Activated CD4-positive, alpha-beta T cell treated with anti-CD3 and anti-CD28 coated beads for 48 hours (primary cell): ENCODE results near the gene RPS8.
"Not testable (repeated sequence)": the region's sequence is repeated elsewhere in the genome, so short reads cannot be mapped to it uniquely, and the experiment has no call there.

ENCODE experiments used
- DNase-seq: peaks from one replicate; pipeline ENCODE4 v3.0.0-alpha.2; 2020

The RPS8 gene

DNA sequence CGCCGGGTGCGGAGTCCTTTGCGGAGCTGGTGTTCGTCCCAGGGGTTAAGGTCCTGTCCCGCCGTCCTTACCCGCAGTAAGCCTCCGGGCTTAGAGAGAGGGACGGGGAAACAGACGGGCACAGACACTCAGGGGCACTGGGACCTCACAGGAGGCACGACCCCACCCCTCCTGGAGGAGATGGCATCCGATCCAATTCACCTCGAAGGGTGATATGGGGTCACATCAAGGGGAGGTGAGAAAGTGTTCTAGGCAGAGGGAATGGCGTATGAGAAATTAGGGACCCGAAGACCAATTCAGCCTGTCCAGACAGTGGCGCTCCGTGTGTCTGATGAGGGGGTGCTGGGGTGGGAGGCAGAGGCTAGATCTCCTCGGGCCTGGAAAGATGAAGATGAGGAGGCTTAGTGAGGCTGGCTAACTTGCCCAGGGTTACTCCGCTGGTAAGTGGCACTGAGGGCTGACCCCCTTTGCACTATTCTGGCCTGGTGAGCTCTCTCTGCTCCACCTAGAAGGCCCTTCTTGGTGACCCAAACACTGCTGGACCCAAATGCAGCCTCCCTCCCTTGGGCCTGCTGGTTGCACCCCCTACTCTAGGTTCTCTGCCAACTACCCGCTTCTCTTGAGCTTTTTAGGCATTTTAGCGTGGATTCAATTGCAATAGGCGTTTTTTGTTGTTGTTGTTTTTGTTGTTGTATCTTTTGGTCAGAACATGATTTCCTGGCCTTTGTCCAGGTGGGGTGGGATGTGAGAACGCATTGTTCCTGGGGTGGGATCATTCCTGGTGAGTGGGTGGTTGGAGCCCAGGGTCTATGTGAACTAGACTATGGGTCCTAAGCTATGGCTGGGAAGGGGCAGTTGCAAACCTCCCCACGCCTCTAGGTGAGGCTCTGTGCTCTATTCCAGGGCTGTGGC lies 45.2 kb downstream of the RPS8 start:
- DNase-seq = no peak

DNA sequence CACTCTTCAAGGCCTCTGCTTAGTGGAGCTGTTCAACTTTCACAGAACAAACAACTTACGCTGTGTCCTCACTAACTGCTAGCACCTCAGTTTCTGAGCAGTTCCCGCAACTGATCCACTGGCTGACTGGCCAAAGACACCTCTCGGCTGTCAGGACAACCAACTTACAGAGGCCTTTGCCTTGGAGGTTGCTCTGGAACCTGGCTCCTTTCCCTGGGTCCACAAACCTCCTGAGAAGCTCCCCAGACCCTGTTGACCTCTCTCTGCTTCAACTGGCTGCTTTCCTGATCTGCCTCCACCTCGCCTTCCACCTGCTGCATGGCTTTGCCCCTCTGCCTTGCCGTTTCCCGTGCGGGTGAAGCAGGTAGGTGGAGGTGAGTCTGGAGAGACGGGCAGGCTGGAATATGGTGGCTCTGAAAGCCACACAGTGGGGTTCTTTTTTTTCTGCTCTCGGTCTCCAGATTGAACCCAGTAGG lies 45.9 kb downstream of the RPS8 start:
- no peak for DNase-seq

DNA sequence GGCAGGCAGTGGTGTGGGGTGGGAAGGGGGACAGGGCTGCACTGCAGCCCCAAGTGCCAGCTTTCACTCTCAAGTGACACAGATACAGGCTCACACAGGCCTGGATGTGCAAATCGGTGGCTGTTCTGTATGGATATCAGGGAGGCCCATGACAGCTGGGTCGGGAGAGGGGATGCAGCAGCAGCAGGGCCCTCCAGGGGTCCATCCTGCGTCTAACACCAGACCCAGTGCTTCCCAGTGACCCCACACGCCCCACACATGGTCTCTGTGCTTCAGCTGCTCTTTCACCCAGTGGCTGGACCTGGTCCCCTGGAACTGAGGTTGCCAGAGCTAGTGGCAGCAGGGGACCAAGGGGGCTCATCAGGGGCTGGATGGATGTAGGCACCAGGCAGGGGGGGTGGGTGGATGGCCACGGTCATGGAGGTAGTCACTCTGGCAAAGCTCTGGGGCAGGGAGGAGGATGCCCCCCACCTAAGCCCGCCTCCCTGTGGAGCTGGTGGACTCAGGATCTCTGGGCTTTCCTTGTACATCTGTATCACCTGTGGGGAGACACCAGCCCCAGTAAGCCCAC lies 46.9 kb downstream of the RPS8 start:
- no peak for DNase-seq

DNA sequence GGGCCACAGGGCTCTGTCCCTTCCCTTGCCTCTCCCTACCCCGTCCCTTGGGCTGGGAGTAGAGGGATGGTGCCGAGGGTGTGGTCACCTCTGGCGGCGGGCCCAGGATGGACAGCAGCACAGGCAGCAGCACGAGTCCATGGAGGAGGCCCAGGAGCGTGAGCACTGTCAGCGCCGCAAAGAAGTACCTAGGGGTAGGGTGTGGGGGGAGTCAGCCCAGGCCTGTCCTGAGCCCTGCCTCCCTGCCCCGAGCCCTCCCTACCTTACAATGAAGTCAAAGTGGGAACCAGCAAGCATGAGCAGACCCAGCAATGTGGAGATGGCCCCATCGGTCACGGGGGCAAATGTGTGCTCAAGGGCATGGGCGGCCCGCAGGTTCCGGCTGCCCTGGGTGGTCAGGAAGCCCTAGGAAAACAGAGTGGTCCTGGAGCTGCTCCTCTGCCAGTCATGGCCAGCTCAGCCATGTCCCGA lies 47.7 kb downstream of the RPS8 start:
- DNase-seq = no peak

- DNase-seq = not testable (repeated sequence)
Measured at GRCh38 chr1:44824392-44824791, 49.1 kb downstream of the RPS8 start.

DNA sequence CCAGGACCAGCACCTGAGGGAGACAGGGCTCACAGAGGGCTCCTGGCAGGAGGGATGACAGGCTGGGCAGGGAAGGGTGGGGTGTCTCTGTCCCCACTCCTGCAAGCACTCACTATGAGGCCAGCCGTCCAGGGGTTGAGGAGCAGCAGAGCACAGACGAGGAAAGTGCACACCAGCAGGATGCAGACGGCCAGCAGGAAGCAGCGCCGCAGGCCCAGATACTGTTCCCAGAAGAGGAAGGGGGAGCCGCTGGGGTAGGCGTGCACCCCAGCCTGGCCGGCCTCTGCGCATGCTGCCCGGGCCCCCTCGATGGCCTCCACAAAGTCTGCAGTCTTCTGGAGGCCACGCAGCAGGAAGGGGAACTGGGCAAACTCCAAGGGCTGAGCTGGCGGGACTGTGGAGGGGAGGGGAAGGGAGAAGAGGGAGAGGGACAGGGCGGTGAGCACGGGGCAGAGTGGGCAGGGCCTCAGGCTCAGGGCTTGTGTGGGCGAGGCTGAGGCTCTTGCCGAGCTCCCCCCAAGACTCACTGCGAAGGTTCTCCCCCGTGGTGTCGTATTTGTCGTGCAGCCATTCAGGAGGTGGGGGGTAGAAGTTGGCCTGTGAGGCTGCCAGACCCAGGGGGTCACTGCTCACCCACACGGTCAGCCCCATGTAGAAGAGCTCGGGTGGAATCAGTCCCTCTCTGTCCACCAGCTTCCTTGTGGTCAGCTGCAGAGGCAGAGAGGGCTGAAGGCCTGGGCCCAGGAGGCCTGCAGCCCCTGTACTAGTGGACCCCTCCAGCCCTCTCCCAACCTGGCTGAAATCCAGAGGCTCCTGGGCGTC lies 51.2 kb downstream of the RPS8 start:
- no peak for DNase-seq

GRCh38 chr1:44827197-44828002 lies 52.1 kb downstream of the RPS8 start:
- no peak for DNase-seq

DNA sequence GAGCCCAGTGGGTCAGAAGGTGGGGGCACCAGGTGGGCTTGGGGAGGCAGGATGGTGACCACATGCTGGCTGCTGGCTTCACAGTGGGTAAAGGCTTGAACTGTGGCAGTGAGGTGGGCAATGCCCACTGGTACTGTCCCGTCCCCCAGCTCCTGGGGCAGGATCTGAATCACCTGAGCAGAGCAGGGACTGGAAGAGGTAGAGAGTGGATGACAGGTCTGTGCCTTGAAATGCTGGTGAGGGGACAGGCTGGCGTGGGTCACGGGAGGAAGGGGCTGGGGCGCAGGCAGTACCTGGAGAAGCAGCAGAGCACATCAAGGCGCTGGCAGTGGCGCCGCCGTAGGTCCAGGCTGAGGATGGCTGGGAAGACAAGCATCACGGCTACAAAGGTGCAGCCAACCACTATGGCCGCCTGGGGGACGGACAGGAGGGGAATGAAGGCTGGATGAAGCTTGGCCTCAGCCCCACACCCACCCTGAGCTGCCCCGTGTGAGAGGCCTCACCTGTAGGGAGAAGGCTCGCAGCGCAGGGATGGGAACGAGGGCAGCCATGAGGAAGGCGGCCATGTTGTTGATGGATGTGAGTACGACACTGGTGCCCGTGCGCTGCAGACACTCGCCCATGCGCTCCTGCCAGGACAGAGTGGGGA lies 52.8 kb downstream of the RPS8 start:
- no peak for DNase-seq
